Stomach (tissue), 4 donors: Measurements from ENCODE around the gene NTRK2.

Source experiments
- EP300 ChIP-seq: sonication (generic); formaldehyde crosslinking; IDR thresholded peaks from one replicate; pipeline ENCODE4 v1.6.1; 2017; ENCODE audit warnings: antibody characterized with exemption
- POLR2A ChIP-seq, 4 donors: fragments of 450-650 bp; IDR thresholded peaks; one replicate each; pipeline ENCODE4 v1.6.1; 2016; ENCODE audit warnings: antibody characterized with exemption in 4 of 4, control low read depth in 2 of 4, mild to moderate bottlenecking in 1 of 4, moderate library complexity in 1 of 4
- POLR2AphosphoS5 ChIP-seq, 3 donors: sonication (generic); formaldehyde crosslinking; IDR thresholded peaks; one replicate each; pipeline ENCODE4 v1.6.1; 2016; ENCODE audit warnings: antibody characterized with exemption in 3 of 3
- TF ChIP-seq, protein P1 (sequence below), 7 experiments: fragments of 450-650 bp in 4 of 7; fragments of 200-600 bp in 3 of 7; sonication (generic) in 3 of 7; IDR thresholded peaks; one replicate each; pipeline ENCODE4 v1.5.1; 2016 to 2019; ENCODE audit warnings: antibody characterized with exemption in 7 of 7, control low read depth in 2 of 7, mild to moderate bottlenecking in 1 of 7

DNA sequence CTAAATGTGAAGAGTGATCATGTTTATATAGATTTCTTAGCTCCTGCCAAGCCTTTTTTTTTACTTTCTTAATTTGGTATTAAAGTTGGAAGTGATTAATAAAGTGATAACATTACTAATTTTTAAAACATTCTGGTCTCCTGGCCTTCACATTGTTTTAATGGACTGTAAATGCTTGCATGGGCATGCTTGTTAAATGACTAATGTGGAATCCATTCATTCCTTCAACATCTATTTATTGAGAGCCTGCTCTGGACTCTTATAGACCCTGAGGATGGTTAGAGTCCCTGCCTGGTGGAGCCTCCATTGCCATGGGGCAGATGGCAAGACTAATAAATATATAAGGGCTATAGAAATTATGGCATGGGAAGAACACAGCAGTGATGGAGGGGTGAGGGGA, 103.5 kb downstream of the NTRK2 start:
- TF ChIP-seq, protein P1, sequence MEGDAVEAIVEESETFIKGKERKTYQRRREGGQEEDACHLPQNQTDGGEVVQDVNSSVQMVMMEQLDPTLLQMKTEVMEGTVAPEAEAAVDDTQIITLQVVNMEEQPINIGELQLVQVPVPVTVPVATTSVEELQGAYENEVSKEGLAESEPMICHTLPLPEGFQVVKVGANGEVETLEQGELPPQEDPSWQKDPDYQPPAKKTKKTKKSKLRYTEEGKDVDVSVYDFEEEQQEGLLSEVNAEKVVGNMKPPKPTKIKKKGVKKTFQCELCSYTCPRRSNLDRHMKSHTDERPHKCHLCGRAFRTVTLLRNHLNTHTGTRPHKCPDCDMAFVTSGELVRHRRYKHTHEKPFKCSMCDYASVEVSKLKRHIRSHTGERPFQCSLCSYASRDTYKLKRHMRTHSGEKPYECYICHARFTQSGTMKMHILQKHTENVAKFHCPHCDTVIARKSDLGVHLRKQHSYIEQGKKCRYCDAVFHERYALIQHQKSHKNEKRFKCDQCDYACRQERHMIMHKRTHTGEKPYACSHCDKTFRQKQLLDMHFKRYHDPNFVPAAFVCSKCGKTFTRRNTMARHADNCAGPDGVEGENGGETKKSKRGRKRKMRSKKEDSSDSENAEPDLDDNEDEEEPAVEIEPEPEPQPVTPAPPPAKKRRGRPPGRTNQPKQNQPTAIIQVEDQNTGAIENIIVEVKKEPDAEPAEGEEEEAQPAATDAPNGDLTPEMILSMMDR (IDR thresholded peaks at IDR 0.05), result no peak
- TF ChIP-seq POLR2AphosphoS5 (IDR thresholded peaks at IDR 0.05) (no peak), POLR2A (IDR thresholded peaks at IDR 0.05) (no peak), EP300 (no peak)
